ENCODE results near the gene ITGBL1.

GRCh38 chr13:101706651-101707050 lies 254.2 kb downstream of the ITGBL1 start:
- TF ChIP-seq POLR2A (IDR thresholded peaks at IDR 0.05) = no peak
- no peak for TF ChIP-seq CTCF (IDR thresholded peaks at IDR 0.05)

Measured in lower leg skin (tissue), 3 donors.